ENCODE results near the gene LAD1.

Gene LAD1

GRCh38 chr1:201359031-201359872 lies 39.9 kb downstream of the LAD1 start:
- Histone ChIP-seq H3K27ac (ENCODE audit: low read depth, low read length) (no peak overlapping the region), H3F3A (ENCODE audit: control insufficient read depth, insufficient read depth) (no peaks in the 10 kb centered on the region), H3K9me2 (replicated peaks; ENCODE audit: control insufficient read depth, low read length) (no peaks in the 10 kb centered on the region), H4K20me1 (ENCODE audit: control insufficient read depth, insufficient read depth, low read depth, low read length) (no peaks in the 10 kb centered on the region), H3K27me3 (ENCODE audit: control insufficient read depth, low read length) (no peaks in the 10 kb centered on the region), H3K4me3 (ENCODE audit: low read length) (no peak overlapping the region), H3K4me1 (ENCODE audit: control insufficient read depth, low read length) (no peaks in the 10 kb centered on the region), H3K79me2 (ENCODE audit: control insufficient read depth, low read length) (no peaks in the 10 kb centered on the region), H3K36me3 (ENCODE audit: control insufficient read depth, low read length) (no peaks in the 10 kb centered on the region), H3K9me3 (ENCODE audit: control insufficient read depth, insufficient read depth, low read length) (no peaks in the 10 kb centered on the region), H3K4me2 (ENCODE audit: low read length) (no peak overlapping the region)
- TF ChIP-seq EZH2phosphoT487 (IDR thresholded peaks at IDR 0.05; ENCODE audit: borderline replicate concordance, low read length) (no peak), CTCF (IDR thresholded peaks at IDR 0.05; ENCODE audit: low read depth, low read length, poor library complexity, severe bottlenecking) (no peak)

DNA sequence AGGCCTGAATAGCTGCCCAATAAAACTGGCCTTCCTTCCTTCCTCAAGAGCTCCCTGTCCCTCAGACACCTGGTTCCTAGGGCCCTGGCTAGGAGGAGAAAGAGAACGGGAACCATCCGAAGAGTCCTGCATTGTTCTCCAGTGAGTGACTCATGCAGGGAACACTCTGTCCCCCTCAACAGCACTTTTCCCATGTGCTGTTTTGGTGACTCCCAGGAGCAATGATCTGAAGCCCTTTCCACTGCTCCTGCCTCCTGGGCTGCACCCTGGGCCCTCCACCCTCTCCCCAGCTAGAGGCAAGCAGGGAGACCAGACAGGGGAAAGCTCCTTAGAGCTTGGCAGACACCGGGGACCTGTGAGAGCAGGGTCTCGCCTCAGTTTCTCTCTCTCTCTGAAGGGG lies 40.5 kb downstream of the LAD1 start:
- H3K4me2 ChIP-seq (ENCODE audit: low read length): no peak overlapping the region
- no peaks in the 10 kb centered on the region for H3K9me2 ChIP-seq (replicated peaks; ENCODE audit: control insufficient read depth, low read length)
- H3K4me3 ChIP-seq (ENCODE audit: low read length): no peak overlapping the region
- H3K27ac ChIP-seq (ENCODE audit: low read depth, low read length): no peak overlapping the region
- H3F3A ChIP-seq (ENCODE audit: control insufficient read depth, insufficient read depth): no peaks in the 10 kb centered on the region
- H3K9me3 ChIP-seq (ENCODE audit: control insufficient read depth, insufficient read depth, low read length): no peaks in the 10 kb centered on the region
- no peak for TF ChIP-seq EZH2phosphoT487 (IDR thresholded peaks at IDR 0.05; ENCODE audit: borderline replicate concordance, low read length)
- TF ChIP-seq CTCF (IDR thresholded peaks at IDR 0.05; ENCODE audit: low read depth, low read length, poor library complexity, severe bottlenecking): no peak
- H3K4me1 ChIP-seq (ENCODE audit: control insufficient read depth, low read length): no peaks in the 10 kb centered on the region
- H3K36me3 ChIP-seq (ENCODE audit: control insufficient read depth, low read length): no peaks in the 10 kb centered on the region
- H4K20me1 ChIP-seq (ENCODE audit: control insufficient read depth, insufficient read depth, low read depth, low read length): no peaks in the 10 kb centered on the region
- no peaks in the 10 kb centered on the region for H3K27me3 ChIP-seq (ENCODE audit: control insufficient read depth, low read length)
- no peaks in the 10 kb centered on the region for H3K79me2 ChIP-seq (ENCODE audit: control insufficient read depth, low read length)

DNA sequence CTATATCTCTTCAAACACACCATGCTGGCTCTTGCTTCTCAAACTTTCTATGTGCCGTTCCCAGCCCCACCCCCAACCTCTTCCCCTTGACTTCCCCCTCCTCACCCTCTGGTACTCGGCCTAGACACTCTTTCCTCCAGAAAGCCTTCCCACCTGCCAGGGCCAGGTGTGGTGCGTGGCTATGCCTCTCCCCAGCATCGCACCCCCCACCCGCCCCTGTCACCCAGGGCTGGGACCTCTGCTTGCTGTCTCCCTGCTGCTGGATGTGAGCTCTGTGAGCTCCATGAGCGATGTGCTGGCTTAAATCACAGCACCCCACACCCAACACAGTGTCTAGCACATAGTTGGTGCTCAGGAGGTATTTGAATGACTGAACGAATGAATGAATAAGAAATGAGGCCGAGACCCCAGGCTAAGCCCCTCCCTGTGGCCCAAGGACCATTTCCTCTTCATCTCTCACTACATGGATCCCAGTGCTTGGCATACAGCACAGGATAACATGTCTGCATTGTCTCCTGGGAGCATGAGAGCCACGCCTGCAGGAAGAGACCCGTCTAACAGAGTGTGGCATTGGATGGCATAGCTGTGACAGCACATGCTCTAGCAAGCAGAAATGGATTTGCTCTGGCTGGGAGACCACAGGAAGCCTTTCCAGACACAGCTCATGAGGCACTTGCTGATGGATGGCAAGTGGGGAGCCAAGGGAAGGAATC lies 41.3 kb downstream of the LAD1 start:
- no peaks in the 10 kb centered on the region for H3K79me2 ChIP-seq (ENCODE audit: control insufficient read depth, low read length)
- H3F3A ChIP-seq (ENCODE audit: control insufficient read depth, insufficient read depth): no peaks in the 10 kb centered on the region
- H3K4me3 ChIP-seq (ENCODE audit: low read length): no peak overlapping the region
- no peaks in the 10 kb centered on the region for H3K4me1 ChIP-seq (ENCODE audit: control insufficient read depth, low read length)
- H3K9me3 ChIP-seq (ENCODE audit: control insufficient read depth, insufficient read depth, low read length): no peaks in the 10 kb centered on the region
- H3K27ac ChIP-seq (ENCODE audit: low read depth, low read length): no peak overlapping the region
- H4K20me1 ChIP-seq (ENCODE audit: control insufficient read depth, insufficient read depth, low read depth, low read length): no peaks in the 10 kb centered on the region
- no peaks in the 10 kb centered on the region for H3K27me3 ChIP-seq (ENCODE audit: control insufficient read depth, low read length)
- TF ChIP-seq CTCF (IDR thresholded peaks at IDR 0.05; ENCODE audit: low read depth, low read length, poor library complexity, severe bottlenecking) (no peak), EZH2phosphoT487 (IDR thresholded peaks at IDR 0.05; ENCODE audit: borderline replicate concordance, low read length) (no peak)
- no peaks in the 10 kb centered on the region for H3K9me2 ChIP-seq (replicated peaks; ENCODE audit: control insufficient read depth, low read length)
- no peak overlapping the region for H3K4me2 ChIP-seq (ENCODE audit: low read length)
- no peaks in the 10 kb centered on the region for H3K36me3 ChIP-seq (ENCODE audit: control insufficient read depth, low read length)

Data from DOHH2 (cell line).